ENCODE data around the gene SEMA4F.

Gene SEMA4F

DNA sequence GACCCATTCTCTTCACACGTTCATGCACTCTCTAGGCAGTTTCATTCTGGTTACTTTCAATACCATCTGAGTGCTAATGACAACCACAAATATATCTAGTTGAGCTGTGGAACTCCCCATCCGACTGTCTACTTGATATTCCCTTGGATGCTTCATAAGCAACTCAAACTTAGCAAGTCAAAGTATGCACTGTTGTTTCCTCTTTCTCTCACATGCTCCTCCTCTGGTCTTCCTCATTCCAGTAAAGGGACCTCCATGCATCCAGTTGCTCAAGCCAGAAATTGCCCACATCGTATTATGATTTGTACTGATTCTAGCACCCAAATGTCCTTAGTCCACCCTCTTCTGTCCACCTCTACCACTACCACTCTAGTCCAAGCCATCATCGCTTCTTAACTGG is 22.3 kb downstream of the SEMA4F start:
- peaks cover 2% of the 10 kb centered on the region for H3K27me3 ChIP-seq (ENCODE audit: insufficient read depth, poor library complexity, severe bottlenecking)

DNA sequence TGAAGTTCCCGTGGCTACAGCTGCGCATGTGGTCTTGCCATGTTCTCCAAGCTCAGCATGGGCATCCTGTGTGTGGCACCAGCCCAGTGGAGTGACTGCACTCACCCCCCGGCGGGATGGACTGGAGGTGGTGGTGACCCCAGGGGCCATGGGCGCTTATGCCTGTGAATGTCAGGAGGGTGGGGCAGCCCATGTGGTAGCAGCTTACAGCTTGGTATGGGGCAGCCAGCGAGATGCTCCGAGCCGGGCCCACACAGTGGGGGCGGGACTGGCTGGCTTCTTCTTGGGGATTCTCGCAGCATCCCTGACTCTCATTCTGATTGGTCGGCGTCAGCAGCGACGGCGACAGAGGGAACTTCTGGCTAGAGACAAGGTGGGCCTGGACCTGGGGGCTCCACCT is 25.6 kb downstream of the SEMA4F start:
- no peaks in the 10 kb centered on the region for H3K27me3 ChIP-seq (ENCODE audit: insufficient read depth, poor library complexity, severe bottlenecking)
- TF ChIP-seq, protein P1, sequence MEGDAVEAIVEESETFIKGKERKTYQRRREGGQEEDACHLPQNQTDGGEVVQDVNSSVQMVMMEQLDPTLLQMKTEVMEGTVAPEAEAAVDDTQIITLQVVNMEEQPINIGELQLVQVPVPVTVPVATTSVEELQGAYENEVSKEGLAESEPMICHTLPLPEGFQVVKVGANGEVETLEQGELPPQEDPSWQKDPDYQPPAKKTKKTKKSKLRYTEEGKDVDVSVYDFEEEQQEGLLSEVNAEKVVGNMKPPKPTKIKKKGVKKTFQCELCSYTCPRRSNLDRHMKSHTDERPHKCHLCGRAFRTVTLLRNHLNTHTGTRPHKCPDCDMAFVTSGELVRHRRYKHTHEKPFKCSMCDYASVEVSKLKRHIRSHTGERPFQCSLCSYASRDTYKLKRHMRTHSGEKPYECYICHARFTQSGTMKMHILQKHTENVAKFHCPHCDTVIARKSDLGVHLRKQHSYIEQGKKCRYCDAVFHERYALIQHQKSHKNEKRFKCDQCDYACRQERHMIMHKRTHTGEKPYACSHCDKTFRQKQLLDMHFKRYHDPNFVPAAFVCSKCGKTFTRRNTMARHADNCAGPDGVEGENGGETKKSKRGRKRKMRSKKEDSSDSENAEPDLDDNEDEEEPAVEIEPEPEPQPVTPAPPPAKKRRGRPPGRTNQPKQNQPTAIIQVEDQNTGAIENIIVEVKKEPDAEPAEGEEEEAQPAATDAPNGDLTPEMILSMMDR (IDR thresholded peaks at IDR 0.05; ENCODE audit: insufficient read depth, low read length) = no peak
- TF ChIP-seq, protein P2, sequence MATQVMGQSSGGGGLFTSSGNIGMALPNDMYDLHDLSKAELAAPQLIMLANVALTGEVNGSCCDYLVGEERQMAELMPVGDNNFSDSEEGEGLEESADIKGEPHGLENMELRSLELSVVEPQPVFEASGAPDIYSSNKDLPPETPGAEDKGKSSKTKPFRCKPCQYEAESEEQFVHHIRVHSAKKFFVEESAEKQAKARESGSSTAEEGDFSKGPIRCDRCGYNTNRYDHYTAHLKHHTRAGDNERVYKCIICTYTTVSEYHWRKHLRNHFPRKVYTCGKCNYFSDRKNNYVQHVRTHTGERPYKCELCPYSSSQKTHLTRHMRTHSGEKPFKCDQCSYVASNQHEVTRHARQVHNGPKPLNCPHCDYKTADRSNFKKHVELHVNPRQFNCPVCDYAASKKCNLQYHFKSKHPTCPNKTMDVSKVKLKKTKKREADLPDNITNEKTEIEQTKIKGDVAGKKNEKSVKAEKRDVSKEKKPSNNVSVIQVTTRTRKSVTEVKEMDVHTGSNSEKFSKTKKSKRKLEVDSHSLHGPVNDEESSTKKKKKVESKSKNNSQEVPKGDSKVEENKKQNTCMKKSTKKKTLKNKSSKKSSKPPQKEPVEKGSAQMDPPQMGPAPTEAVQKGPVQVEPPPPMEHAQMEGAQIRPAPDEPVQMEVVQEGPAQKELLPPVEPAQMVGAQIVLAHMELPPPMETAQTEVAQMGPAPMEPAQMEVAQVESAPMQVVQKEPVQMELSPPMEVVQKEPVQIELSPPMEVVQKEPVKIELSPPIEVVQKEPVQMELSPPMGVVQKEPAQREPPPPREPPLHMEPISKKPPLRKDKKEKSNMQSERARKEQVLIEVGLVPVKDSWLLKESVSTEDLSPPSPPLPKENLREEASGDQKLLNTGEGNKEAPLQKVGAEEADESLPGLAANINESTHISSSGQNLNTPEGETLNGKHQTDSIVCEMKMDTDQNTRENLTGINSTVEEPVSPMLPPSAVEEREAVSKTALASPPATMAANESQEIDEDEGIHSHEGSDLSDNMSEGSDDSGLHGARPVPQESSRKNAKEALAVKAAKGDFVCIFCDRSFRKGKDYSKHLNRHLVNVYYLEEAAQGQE (IDR thresholded peaks at IDR 0.05; ENCODE audit: insufficient replicate concordance, low read depth) = no peak
- TF ChIP-seq GABPA (IDR thresholded peaks at IDR 0.05; ENCODE audit: low read depth) (no peak), SPI1 (IDR thresholded peaks at IDR 0.05; ENCODE audit: borderline replicate concordance, low read depth) (no peak), POLR2AphosphoS5 (IDR thresholded peaks at IDR 0.05; ENCODE audit: low read depth) (no peak)
- no peak overlapping the region for H3K4me3 ChIP-seq (replicated peaks; ENCODE audit: insufficient read depth, low read length)
- no peak for DNase-seq (ENCODE audit: low read depth in 1 of 2, low spot score in 1 of 2)
- no peak overlapping the region for H3K27ac ChIP-seq (replicated peaks)

More for the DNA sequence above, 22.3 kb downstream of the SEMA4F start:
- no peak overlapping the region for H3K4me3 ChIP-seq (replicated peaks; ENCODE audit: insufficient read depth, low read length)
- TF ChIP-seq, protein P2 (IDR thresholded peaks at IDR 0.05; ENCODE audit: insufficient replicate concordance, low read depth) = no peak
- TF ChIP-seq SPI1 (IDR thresholded peaks at IDR 0.05; ENCODE audit: borderline replicate concordance, low read depth) (peak; percentile 29; the same call in 1 of the 2 replicates), GABPA (IDR thresholded peaks at IDR 0.05; ENCODE audit: low read depth) (no peak), POLR2AphosphoS5 (IDR thresholded peaks at IDR 0.05; ENCODE audit: low read depth) (no peak)
- TF ChIP-seq, protein P1 (IDR thresholded peaks at IDR 0.05; ENCODE audit: insufficient read depth, low read length) = no peak
- H3K27ac ChIP-seq (replicated peaks) = no peak overlapping the region
- DNase-seq (ENCODE audit: low read depth in 1 of 2, low spot score in 1 of 2) = no peak

DNA sequence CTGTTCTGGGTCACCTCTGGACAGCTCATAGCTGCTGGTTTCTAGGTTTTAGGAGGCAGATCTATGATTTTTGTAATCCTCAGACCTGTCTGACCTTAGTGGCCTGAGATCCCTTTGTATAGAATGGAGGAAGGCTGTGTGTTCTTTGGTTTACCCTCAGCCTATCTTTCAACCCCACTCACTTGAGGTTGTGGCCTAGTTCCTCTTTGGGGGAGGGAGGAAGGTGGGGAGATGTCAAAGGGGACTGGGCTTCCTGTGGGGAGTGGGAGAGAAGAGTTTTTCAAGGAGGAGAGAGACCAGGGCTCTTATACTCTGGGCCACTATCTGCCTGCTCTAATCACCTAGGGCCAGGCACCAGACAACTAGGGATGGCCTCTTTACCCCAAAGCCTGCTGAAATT is 28.5 kb downstream of the SEMA4F start:
- H3K4me3 ChIP-seq (replicated peaks; ENCODE audit: insufficient read depth, low read length) = no peak overlapping the region
- no peak for DNase-seq (ENCODE audit: low read depth in 1 of 2, low spot score in 1 of 2)
- no peak overlapping the region for H3K27ac ChIP-seq (replicated peaks)
- H3K27me3 ChIP-seq (ENCODE audit: insufficient read depth, poor library complexity, severe bottlenecking) = no peaks in the 10 kb centered on the region
- TF ChIP-seq GABPA (IDR thresholded peaks at IDR 0.05; ENCODE audit: low read depth) (no peak), POLR2AphosphoS5 (IDR thresholded peaks at IDR 0.05; ENCODE audit: low read depth) (no peak), SPI1 (IDR thresholded peaks at IDR 0.05; ENCODE audit: borderline replicate concordance, low read depth) (no peak)
- TF ChIP-seq, protein P2 (IDR thresholded peaks at IDR 0.05; ENCODE audit: insufficient replicate concordance, low read depth) = no peak
- TF ChIP-seq, protein P1 (IDR thresholded peaks at IDR 0.05; ENCODE audit: insufficient read depth, low read length) = no peak
